Heart left ventricle (tissue), 16 donors: ENCODE data around the gene IQSEC1. TPM values are rescaled to one million over a fixed set of nuclear protein-coding genes. Genes with fewer than 3 reads are reported as not detected.

Experiments used
- ATAC-seq, 4 donors: fragments of 200-7000 bp; cut with Tn5 transposase; one replicate each; pipeline ENCODE4 v1.9.1; 2020 to 2022; ENCODE audit warnings: moderate library complexity in 4 of 4, mild to moderate bottlenecking in 3 of 4, moderate number of reproducible peaks in 1 of 4
- DNase-seq, 5 donors: peaks; one replicate each; pipeline ENCODE4 v3.0.0-alpha.2; 2020
- H3K27ac ChIP-seq, 12 donors: fragments of 200-600 bp; sonication (generic) in 4 of 12; one replicate each; pipeline versions ENCODE4 v1.5.0 to v1.8.0; 2016 to 2022; ENCODE audit warnings: mild to moderate bottlenecking in 2 of 12
- H3K27me3 ChIP-seq, 9 donors: fragments of 200-600 bp; sonication (generic) in 2 of 9; one replicate each; pipeline versions ENCODE4 v1.5.1 to v1.8.0; 2016 to 2022; ENCODE audit warnings: mild to moderate bottlenecking in 3 of 9
- H3K36me3 ChIP-seq, 9 donors: fragments of 200-600 bp; sonication (generic) in 2 of 9; one replicate each; pipeline versions ENCODE4 v1.5.0 to v1.8.0; 2018 to 2022; ENCODE audit warnings: mild to moderate bottlenecking in 2 of 9
- H3K4me1 ChIP-seq, 12 donors: fragments of 200-600 bp; sonication (generic) in 4 of 12; one replicate each; pipeline versions ENCODE4 v1.5.0 to v1.8.0; 2016 to 2022; ENCODE audit warnings: mild to moderate bottlenecking in 3 of 12
- H3K4me3 ChIP-seq, 12 donors: fragments of 200-600 bp; sonication (generic) in 4 of 12; one replicate each; pipeline versions ENCODE4 v1.5.0 to v1.8.0; 2017 to 2022; ENCODE audit warnings: mild to moderate bottlenecking in 9 of 12, moderate library complexity in 4 of 12
- H3K9me3 ChIP-seq, 12 donors: fragments of 200-600 bp; sonication (generic) in 4 of 12; one replicate each; pipeline versions ENCODE4 v1.5.0 to v1.8.0; 2016 to 2022; ENCODE audit warnings: mild to moderate bottlenecking in 1 of 12
- POLR2A ChIP-seq, 2 donors: fragments of 450-650 bp; IDR thresholded peaks; one replicate each; pipeline ENCODE4 v1.6.1; 2017; ENCODE audit warnings: antibody characterized with exemption in 2 of 2, mild to moderate bottlenecking in 2 of 2, moderate library complexity in 2 of 2
- WGBS, 4 donors: extraction: QIAGEN DNeasy Blood & Tissue Kit in 2 of 4; methylation state at CpG; one replicate each; pipeline versions ENCODE4 v1.1.5 to v1.1.7; 2013 to 2018; 5-methylcytosine and 5-hydroxymethylcytosine counted together
- intact Hi-C, 10 donors: fragments of 100-400 bp; cut with DNase I; formaldehyde crosslinking; loops; one replicate each; pipeline versions ENCODE4 v1.11.1 to v1.14.2; 2022
- polyA plus RNA-seq, 2 donors: library from polyadenylated mRNA; stranded (reverse); fragments of 200-250 nt; gene quantifications; one replicate each; pipeline ENCODE4 v1.2.3, GENCODE V29; 2013
- total RNA-seq, 9 donors: library from RNA; depleted of rRNA in 2 of 9; stranded (reverse); fragments of >200 nt in 2 of 9; fragmentation: NEBNext Ultra II Directional in 3 of 9; extraction: Animal tissue kit (Norgen Biotek cat#: 25700) in 3 of 9; gene quantifications; one replicate each; pipeline versions ENCODE4 v1.1.0 to v1.2.4, GENCODE V29; 2016 to 2023
- TF ChIP-seq, protein P1 (sequence below), 12 donors: fragments of 200-600 bp; sonication (generic) in 4 of 12; IDR thresholded peaks; one replicate each; pipeline versions ENCODE4 v1.5.0 to v1.8.0; 2018 to 2022; ENCODE audit warnings: antibody characterized with exemption in 12 of 12, mild to moderate bottlenecking in 5 of 12
- donor health status: ischemic (EF 13 %, LVEDD 7.1; RV severe dilation, severe dysfunction).
- donor health status: healthy with polysubstance abuse.
- donor health status: DM: no; HTN: yes; CAD: no.
- donor health status: DM: no; HTN: no; CAD: no.
- donor health status: ischemic (EF 25% LVEDD 6.9; RV normal size, moderate dysfunction).
- donor health status: ischemic (EF 25% LVEDD 5.7; RV mildly dilated, moderate dysfunction).
- donor health status: healthy.
- donor health status: DM: yes; HTN: yes; CAD: no.
- donor health status: ischemic (EF 35%, LVEDD 5.7; RV mildly dilated, moderate dysfunction).
- donor health status: nonischemic (EF 11% LVEDD 7.7; RV severe dilation, severe dysfunction).
- donor health status: DM: yes; HTN: yes; CAD: no.
- donor health status: PGD.
- donor health status: ischemic (EF 29% LVEDD 5.4; RV normal size, mild dysfunction).
- donor health status: nonischemic (EF 23%, LVEDD 6.1; RV moderate dilation, normal function).

The IQSEC1 gene
- total and polyA plus RNA-seq, 11 donors: 28.8 to 79.1 (median 62.2) TPM

DNA sequence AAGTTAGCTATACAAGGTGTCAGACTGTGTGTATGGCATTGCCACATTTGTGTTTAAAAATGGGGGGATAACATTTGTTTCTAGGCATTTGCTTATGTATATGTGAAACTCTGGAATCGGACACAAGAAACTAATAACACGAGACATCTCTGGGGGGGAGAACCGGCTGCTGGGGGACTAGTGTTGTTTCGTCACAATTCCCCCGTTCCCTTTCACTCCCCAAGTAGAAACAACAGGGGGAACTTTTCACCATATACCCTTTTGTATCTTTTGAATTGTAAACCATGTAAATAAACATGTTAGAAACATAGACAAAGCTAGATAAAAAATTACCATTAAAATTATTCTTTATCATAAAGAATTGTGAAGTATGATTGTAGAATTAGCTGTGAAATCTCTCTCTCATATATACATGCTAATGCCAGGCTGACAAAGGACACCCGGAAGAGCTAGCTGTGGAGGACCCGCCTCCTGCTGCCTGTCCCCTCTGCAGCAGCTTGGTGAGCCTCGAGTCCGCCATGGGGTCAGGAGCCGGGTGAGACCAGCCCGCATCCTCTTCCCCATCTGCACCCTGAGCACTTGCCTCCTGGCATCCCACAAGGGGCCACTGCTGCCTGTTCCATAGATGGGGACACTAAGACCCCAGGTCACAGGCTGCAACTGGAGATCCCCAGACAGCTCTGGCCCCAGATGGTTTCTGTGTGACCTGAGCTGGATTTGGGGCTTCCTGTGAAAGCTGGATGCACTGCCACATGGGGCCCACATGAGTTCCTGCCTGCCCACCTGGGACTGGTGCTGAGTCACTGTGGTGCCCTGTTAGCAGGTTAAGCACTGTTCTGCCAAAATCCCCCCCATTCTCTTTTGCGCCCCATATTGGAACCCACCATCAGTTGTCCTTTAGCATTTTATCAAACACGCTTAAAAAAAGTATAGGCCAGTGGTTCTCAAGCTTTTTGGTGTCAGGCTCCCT, 91.6 kb downstream of the IQSEC1 start:
- Histone ChIP-seq H3K27me3 (no peaks in the 10 kb centered on the region), H3K27ac (no peak overlapping the region), H3K36me3 (peaks cover 0 to 13% (median 0%) of the 10 kb centered on the region in 9 donors), H3K9me3 (no peaks in the 10 kb centered on the region), H3K4me1 (peaks cover 0 to 44% (median 19%) of the 10 kb centered on the region in 12 donors), H3K4me3 (no peak overlapping the region)
- no peak for TF ChIP-seq POLR2A (IDR thresholded peaks at IDR 0.05)
- TF ChIP-seq, protein P1, sequence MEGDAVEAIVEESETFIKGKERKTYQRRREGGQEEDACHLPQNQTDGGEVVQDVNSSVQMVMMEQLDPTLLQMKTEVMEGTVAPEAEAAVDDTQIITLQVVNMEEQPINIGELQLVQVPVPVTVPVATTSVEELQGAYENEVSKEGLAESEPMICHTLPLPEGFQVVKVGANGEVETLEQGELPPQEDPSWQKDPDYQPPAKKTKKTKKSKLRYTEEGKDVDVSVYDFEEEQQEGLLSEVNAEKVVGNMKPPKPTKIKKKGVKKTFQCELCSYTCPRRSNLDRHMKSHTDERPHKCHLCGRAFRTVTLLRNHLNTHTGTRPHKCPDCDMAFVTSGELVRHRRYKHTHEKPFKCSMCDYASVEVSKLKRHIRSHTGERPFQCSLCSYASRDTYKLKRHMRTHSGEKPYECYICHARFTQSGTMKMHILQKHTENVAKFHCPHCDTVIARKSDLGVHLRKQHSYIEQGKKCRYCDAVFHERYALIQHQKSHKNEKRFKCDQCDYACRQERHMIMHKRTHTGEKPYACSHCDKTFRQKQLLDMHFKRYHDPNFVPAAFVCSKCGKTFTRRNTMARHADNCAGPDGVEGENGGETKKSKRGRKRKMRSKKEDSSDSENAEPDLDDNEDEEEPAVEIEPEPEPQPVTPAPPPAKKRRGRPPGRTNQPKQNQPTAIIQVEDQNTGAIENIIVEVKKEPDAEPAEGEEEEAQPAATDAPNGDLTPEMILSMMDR (IDR thresholded peaks at IDR 0.05): no peak
- DNase-seq: no peak
- ATAC-seq: no peak
- intact Hi-C loops: loop anchor here in 9 of 10 donors (2.0 to 10.0 kb wide), 7 partner anchors 54 to 117 kb away; no protein-coding TSS in a partner anchor
- WGBS, 4 donors: 83 to 88% (median 86%) methylated on average over 13 of the region's 13 CpGs

DNA sequence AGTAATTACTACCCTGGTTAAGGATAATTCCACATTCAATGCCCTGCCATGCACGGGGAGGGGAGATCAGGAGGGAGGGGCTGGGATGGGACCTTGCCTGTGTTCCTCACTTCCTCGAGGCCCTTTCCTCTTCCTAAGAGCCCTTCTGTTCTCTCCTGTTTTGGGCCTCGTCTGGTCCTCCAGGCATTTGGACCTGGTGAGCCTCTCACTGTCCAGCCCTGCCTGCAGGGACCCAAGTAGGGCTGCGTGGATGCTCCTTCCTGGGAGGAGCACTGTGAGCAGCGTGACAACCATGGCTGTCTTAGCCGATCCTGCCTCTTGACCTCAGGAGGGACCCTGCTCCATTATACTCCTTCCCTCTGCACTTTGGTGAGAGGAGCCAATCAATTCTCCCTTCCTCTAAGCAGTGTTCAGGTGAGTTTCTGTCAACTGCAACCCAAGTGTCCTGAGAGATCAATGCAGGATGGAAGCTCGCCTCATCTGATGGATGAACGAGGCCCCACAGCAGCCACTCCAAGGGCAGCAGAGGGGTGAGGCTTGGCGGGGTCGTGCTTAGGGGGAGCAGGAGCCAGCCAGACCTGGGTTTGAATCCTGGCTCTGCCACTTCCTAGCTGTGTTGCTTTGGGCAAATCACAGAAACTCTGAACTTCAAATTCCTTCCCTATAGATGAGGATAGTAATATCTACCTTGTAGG, 92.5 kb downstream of the IQSEC1 start:
- no peak for TF ChIP-seq POLR2A (IDR thresholded peaks at IDR 0.05)
- TF ChIP-seq, protein P1 (IDR thresholded peaks at IDR 0.05): no peak
- WGBS, 4 donors: 70 to 84% (median 78%) methylated on average over 9 to 10 of the region's 10 CpGs
- DNase-seq (no peak), ATAC-seq (no peak)
- intact Hi-C loops: loop anchor here in 8 of 10 donors (5.0 to 10.0 kb wide), 6 partner anchors 53 to 116 kb away; no protein-coding TSS in a partner anchor
- Histone ChIP-seq H3K4me3 (no peak overlapping the region), H3K9me3 (no peaks in the 10 kb centered on the region), H3K27me3 (no peaks in the 10 kb centered on the region), H3K27ac (no peak overlapping the region), H3K4me1 (peaks cover 0 to 36% (median 16%) of the 10 kb centered on the region in 12 donors), H3K36me3 (peaks cover 0 to 13% (median 0%) of the 10 kb centered on the region in 9 donors)

DNA sequence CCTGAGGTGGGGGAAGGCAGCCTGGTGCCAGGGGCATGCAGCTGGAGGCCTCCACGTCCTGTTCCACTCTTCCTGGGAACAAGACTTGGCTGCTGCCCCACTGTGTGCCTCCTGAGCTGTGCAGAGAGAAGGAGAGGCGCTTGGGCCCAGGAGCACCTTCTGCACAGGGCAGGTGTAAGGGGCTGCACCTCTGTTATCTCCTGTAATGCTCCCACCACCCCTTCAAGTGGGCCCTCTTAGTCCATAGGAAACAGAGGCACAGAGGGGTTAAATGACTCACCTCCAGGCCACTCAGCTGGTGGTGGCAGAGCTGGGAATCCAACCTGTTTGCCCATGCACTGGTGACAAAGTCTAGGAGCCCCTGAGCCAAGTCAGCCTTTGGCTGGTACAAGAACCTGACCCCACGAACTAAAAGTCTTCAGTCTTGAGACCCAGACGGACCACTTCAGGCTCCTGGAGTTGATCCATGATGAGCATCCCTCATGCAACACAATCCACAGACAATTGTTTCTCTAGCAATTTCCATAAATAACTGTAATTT, 93.2 kb downstream of the IQSEC1 start:
- intact Hi-C loops: loop anchor here in 8 of 10 donors (5.0 to 10.0 kb wide), 7 partner anchors 53 to 115 kb away; no protein-coding TSS in a partner anchor
- Histone ChIP-seq H3K27ac (no peak overlapping the region), H3K4me3 (no peak overlapping the region), H3K4me1 (peaks cover 0 to 31% (median 18%) of the 10 kb centered on the region in 12 donors), H3K27me3 (no peaks in the 10 kb centered on the region), H3K36me3 (peaks cover 0 to 13% (median 0%) of the 10 kb centered on the region in 9 donors), H3K9me3 (no peaks in the 10 kb centered on the region)
- TF ChIP-seq, protein P1 (IDR thresholded peaks at IDR 0.05): no peak
- no peak for TF ChIP-seq POLR2A (IDR thresholded peaks at IDR 0.05)
- ATAC-seq: no peak
- WGBS, 4 donors: 78 to 88% (median 83%) methylated on average over 4 of the region's 4 CpGs
- DNase-seq: no peak
